Measurements from ENCODE around the gene CAND1.

The CAND1 gene

GRCh38 chr12:67306712-67307111 is 37.6 kb downstream of the CAND1 start:
- no peak overlapping the region for H3K4me3 ChIP-seq (ENCODE audit: insufficient read depth, low read length, poor library complexity, severe bottlenecking)
- no peaks in the 10 kb centered on the region for H3K79me2 ChIP-seq (ENCODE audit: insufficient read depth, low read length)
- H4K20me1 ChIP-seq (ENCODE audit: low read depth, low read length), result peaks cover 7% of the 10 kb centered on the region; the same call in 1 of the 2 replicates
- peaks cover 86% of the 10 kb centered on the region for H3K36me3 ChIP-seq (ENCODE audit: low read length)
- H3K9me2 ChIP-seq (replicated peaks; ENCODE audit: insufficient read depth, low read length), result no peaks in the 10 kb centered on the region
- no peaks in the 10 kb centered on the region for H3K27me3 ChIP-seq (ENCODE audit: low read length)
- no peak overlapping the region for H2AFZ ChIP-seq (ENCODE audit: low read depth, low read length, severe bottlenecking)
- 0 out of 2 replicates have a peak, but pooled peaks cover 5% of the 10 kb centered on the region for H3F3A ChIP-seq (ENCODE audit: insufficient read depth)
- H3K27ac ChIP-seq (ENCODE audit: low read depth, low read length), result no peak overlapping the region
- no peaks in the 10 kb centered on the region for H3K9me3 ChIP-seq (ENCODE audit: insufficient read depth, low read length)
- H3K4me2 ChIP-seq (ENCODE audit: low read depth, low read length, poor library complexity, severe bottlenecking), result no peak overlapping the region
- H3K9ac ChIP-seq (ENCODE audit: low read length), result no peak overlapping the region
- TF ChIP-seq EZH2phosphoT487 (conservative IDR thresholded peaks at IDR 0.05; ENCODE audit: low read length) (no peak), CTCF (IDR thresholded peaks at IDR 0.05; ENCODE audit: insufficient read depth, low read length, poor library complexity, severe bottlenecking) (no peak)

GRCh38 chr12:67315661-67316060 is 46.5 kb downstream of the CAND1 start:
- Histone ChIP-seq H3K36me3 (ENCODE audit: low read length) (peaks cover 60% of the 10 kb centered on the region), H3K9me2 (replicated peaks; ENCODE audit: insufficient read depth, low read length) (no peaks in the 10 kb centered on the region)

GRCh38 chr12:67318786-67319185 is 49.6 kb downstream of the CAND1 start:
- Histone ChIP-seq H2AFZ (ENCODE audit: low read depth, low read length, severe bottlenecking) (no peak overlapping the region), H3F3A (ENCODE audit: insufficient read depth) (no peaks in the 10 kb centered on the region), H3K27me3 (ENCODE audit: low read length) (no peaks in the 10 kb centered on the region), H3K4me2 (ENCODE audit: low read depth, low read length, poor library complexity, severe bottlenecking) (no peak overlapping the region), H3K79me2 (ENCODE audit: insufficient read depth, low read length) (no peaks in the 10 kb centered on the region), H3K9me2 (replicated peaks; ENCODE audit: insufficient read depth, low read length) (no peaks in the 10 kb centered on the region), H3K36me3 (ENCODE audit: low read length) (peaks cover 34% of the 10 kb centered on the region; the same call in 1 of the 2 replicates), H3K9ac (ENCODE audit: low read length) (no peak overlapping the region), H4K20me1 (ENCODE audit: low read depth, low read length) (no peaks in the 10 kb centered on the region), H3K4me3 (ENCODE audit: insufficient read depth, low read length, poor library complexity, severe bottlenecking) (no peak overlapping the region), H3K27ac (ENCODE audit: low read depth, low read length) (no peak overlapping the region), H3K9me3 (ENCODE audit: insufficient read depth, low read length) (no peaks in the 10 kb centered on the region)
- no peak for TF ChIP-seq EZH2phosphoT487 (conservative IDR thresholded peaks at IDR 0.05; ENCODE audit: low read length)
- TF ChIP-seq CTCF (IDR thresholded peaks at IDR 0.05; ENCODE audit: insufficient read depth, low read length, poor library complexity, severe bottlenecking), result no peak

More at GRCh38 chr12:67315661-67316060, 46.5 kb downstream of the CAND1 start:
- no peaks in the 10 kb centered on the region for H3K79me2 ChIP-seq (ENCODE audit: insufficient read depth, low read length)
- TF ChIP-seq EZH2phosphoT487 (conservative IDR thresholded peaks at IDR 0.05; ENCODE audit: low read length), result no peak
- TF ChIP-seq CTCF (IDR thresholded peaks at IDR 0.05; ENCODE audit: insufficient read depth, low read length, poor library complexity, severe bottlenecking), result no peak
- no peak overlapping the region for H3K9ac ChIP-seq (ENCODE audit: low read length)
- peaks cover 11% of the 10 kb centered on the region; the same call in 1 of the 2 replicates for H3F3A ChIP-seq (ENCODE audit: insufficient read depth)
- H3K9me3 ChIP-seq (ENCODE audit: insufficient read depth, low read length), result no peaks in the 10 kb centered on the region
- no peak overlapping the region for H2AFZ ChIP-seq (ENCODE audit: low read depth, low read length, severe bottlenecking)
- H3K27me3 ChIP-seq (ENCODE audit: low read length), result no peaks in the 10 kb centered on the region
- no peak overlapping the region for H3K4me2 ChIP-seq (ENCODE audit: low read depth, low read length, poor library complexity, severe bottlenecking)
- H4K20me1 ChIP-seq (ENCODE audit: low read depth, low read length), result no peaks in the 10 kb centered on the region
- H3K4me3 ChIP-seq (ENCODE audit: insufficient read depth, low read length, poor library complexity, severe bottlenecking), result no peak overlapping the region
- no peak overlapping the region for H3K27ac ChIP-seq (ENCODE audit: low read depth, low read length)
